HUES48 (cell line): ENCODE results near the gene SSTR3.

Experiments
- H3K27ac ChIP-seq: one replicate; pipeline ENCODE4 v1.7.0; 2013; ENCODE audit warnings: low read depth, low read length, inconsistent platforms
- H3K27me3 ChIP-seq: 2 replicates; pipeline ENCODE4 v1.6.1; 2013; ENCODE audit warnings: mild to moderate bottlenecking, low read length; ENCODE audit not compliant: control insufficient read depth, insufficient read depth
- H3K36me3 ChIP-seq: 2 replicates; pipeline ENCODE4 v1.6.1; 2013; ENCODE audit warnings: low read length; ENCODE audit not compliant: control insufficient read depth, insufficient read depth
- H3K4me1 ChIP-seq: 2 replicates; pipeline ENCODE4 v1.6.1; 2013; ENCODE audit warnings: mild to moderate bottlenecking, low read length; ENCODE audit not compliant: control insufficient read depth, insufficient read depth
- H3K4me3 ChIP-seq: 2 replicates; pipeline ENCODE4 v1.5.1; 2013; ENCODE audit warnings: mild to moderate bottlenecking, low read depth, low read length
- H3K9ac ChIP-seq: 2 replicates; pipeline ENCODE4 v1.6.1; 2013; ENCODE audit warnings: mild to moderate bottlenecking, low read depth, low read length, moderate library complexity
- H3K9me3 ChIP-seq: 2 replicates; pipeline ENCODE4 v1.6.1; 2013; ENCODE audit warnings: low read length; ENCODE audit not compliant: control insufficient read depth, insufficient read depth

Gene SSTR3

DNA sequence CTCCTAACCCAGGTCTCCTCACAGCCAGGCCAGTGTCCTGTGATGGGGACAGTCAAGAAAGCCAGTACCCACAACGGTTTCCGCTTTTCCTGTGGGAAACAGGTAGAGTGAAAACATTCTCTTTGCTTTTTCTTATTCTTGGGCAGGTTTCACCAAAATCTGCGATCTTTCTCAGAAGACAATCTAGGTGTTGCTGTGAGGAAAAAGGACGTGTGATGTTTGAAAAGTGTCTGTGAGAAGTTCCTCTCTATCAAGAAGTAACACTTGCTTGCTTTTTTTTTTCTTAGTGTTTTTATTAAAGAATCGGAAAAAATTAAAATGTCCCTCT, 53.4 kb downstream of the SSTR3 start:
- Histone ChIP-seq H3K27ac (no peak overlapping the region), H3K27me3 (no peaks in the 10 kb centered on the region), H3K9ac (no peak overlapping the region), H3K9me3 (peaks cover 3% of the 10 kb centered on the region; the same call in 1 of the 2 replicates), H3K4me1 (no peaks in the 10 kb centered on the region), H3K4me3 (no peak overlapping the region), H3K36me3 (no peaks in the 10 kb centered on the region)

DNA sequence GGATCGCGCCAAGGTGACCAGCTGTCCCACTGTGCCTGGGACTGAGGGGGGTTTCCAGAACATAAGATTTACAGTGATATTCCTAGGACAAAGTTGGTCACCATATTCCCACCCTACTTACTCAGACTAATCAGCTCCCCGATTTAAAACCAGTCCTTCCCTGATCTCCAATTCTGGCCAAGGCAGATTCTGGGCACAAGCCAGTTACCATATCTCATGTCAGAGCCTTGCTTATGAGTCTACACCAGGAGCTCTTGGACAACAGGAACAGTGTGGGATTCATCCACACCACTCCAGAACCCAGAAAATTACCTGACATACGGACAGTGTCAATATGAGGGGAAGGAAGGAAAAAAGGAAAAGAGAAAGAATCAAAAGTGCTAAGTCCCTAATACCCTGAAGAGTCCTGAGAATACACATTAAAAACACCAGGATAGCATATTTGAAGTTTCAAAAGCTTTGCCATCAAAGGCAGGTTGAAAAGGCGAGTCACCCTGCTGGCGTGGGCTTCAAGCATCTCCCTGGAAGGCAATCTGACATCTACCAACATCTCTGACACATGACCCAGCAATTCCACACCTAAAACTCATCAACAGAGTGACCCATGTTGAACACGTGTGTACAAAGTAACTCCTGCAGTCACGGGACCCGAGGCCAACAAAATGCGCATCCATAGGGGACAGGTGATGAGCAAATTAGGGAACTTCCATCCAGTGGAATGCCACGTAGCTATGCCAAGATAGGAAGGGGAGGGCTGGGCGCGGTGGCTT, 54.6 kb downstream of the SSTR3 start:
- Histone ChIP-seq H3K36me3 (no peaks in the 10 kb centered on the region), H3K27ac (no peak overlapping the region), H3K9ac (no peak overlapping the region), H3K4me3 (no peak overlapping the region), H3K4me1 (no peaks in the 10 kb centered on the region), H3K9me3 (peaks cover 3% of the 10 kb centered on the region; the same call in 1 of the 2 replicates), H3K27me3 (no peaks in the 10 kb centered on the region)

DNA sequence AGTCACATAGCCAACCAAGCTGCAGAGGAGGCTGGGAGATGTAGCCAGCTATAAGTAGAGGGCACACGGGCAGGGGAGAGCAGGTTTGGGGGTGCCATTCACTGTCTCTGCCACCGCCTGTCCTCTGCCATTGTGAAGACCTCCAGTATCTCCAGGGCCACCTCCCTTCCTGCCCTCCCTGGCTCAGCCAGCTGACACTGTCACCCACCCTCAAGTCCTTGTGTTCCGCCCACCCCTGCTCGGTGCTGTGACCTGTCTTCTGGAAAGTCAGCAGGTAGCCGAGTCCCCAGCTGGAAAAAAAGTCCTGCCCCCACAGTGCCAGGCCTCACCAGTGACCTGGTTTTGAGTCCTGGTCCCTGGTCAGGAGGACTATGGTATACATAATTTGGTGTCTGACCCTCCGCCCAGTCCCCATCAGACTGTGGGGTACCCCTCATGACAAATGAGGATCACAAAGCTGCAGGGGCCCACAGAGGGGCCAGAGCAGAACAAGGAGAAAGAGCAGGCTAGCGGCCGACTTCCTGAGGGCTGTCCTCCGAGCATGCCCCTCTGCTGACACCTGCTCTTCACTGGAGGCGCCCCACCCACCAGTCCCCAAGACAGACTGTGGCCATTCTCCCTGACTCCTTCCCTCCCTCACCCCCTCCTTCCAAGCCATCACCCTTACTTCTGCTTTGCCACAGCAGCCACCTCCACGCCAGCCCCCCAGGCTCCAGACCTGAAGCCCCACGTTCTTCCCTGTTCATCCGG, 55.4 kb downstream of the SSTR3 start:
- no peak overlapping the region for H3K4me3 ChIP-seq
- H3K9me3 ChIP-seq = peaks cover 3% of the 10 kb centered on the region; the same call in 1 of the 2 replicates
- H3K27ac ChIP-seq = no peak overlapping the region
- no peaks in the 10 kb centered on the region for H3K27me3 ChIP-seq
- H3K9ac ChIP-seq = no peak overlapping the region
- H3K4me1 ChIP-seq = no peaks in the 10 kb centered on the region
- H3K36me3 ChIP-seq = no peaks in the 10 kb centered on the region

DNA sequence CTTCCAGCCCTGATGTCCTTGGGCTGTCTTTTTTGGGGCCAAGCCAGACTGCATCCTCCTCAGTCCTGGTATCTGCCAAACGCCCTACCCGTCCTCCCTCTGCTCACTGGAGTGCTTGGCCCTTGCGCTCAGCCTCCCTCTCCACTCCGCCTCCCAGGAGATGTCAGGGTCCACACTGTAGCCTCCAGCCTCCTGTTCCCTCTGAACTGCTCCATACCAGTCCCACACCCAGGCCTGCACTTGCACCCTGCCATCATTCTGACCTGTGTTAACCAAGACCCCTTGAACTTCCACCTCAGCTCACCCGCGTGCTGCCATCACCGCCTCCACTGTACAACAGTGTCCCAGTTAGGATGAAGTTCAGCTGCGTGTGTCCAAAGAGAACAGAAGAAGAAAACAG, 56.3 kb downstream of the SSTR3 start:
- H3K27me3 ChIP-seq = no peaks in the 10 kb centered on the region
- no peaks in the 10 kb centered on the region for H3K9me3 ChIP-seq
- no peak overlapping the region for H3K4me3 ChIP-seq
- H3K4me1 ChIP-seq = no peaks in the 10 kb centered on the region
- H3K9ac ChIP-seq = no peak overlapping the region
- H3K27ac ChIP-seq = no peak overlapping the region
- no peaks in the 10 kb centered on the region for H3K36me3 ChIP-seq

DNA sequence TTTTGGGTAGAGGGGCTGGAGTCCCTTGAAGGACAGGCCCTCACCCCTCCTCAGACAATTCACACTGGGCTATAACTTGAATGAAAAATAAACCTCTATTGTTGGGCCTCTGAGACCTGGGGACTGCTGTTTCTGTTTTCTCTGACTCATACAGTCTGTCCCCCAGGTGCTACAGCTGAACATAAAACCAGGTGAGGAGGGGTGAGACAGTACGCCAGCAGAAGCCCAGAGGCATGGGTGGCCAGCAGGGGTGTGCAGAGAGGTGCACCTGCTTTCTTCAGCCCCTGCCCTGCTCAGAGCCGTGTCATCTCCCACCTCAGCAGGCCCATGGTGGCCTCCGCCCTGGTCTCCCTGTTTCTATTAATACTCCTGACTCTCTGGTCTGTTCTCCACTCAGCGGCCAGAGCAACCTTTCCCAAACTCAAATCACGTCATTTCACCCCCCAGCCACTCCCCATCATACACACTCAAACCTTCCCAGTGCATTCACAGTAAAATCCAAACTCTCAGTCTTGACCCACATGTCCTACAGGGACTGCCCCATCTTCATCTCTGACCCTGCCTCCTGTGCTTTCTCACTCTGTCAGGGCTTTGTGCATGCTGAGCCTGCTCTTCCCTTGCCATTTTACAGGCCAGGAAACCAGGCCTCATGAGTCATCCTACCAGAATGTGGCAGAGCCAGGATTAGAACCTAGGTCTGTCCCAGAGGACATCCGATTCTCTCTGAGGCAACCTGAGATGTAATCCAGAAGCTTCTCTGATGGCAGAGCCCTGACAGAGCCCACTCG, 57.2 kb downstream of the SSTR3 start:
- H3K4me3 ChIP-seq = no peak overlapping the region
- H3K9ac ChIP-seq = no peak overlapping the region
- H3K9me3 ChIP-seq = no peaks in the 10 kb centered on the region
- no peak overlapping the region for H3K27ac ChIP-seq
- H3K27me3 ChIP-seq = no peaks in the 10 kb centered on the region
- H3K36me3 ChIP-seq = no peaks in the 10 kb centered on the region
- no peaks in the 10 kb centered on the region for H3K4me1 ChIP-seq
